GM18526 (cell line): ENCODE measurements around the gene PRAMEF12.

ENCODE experiments used
- POLR2A ChIP-seq: IDR thresholded peaks from 3 replicates; pipeline ENCODE4 v1.6.1; 2011; ENCODE audit not compliant: insufficient read length; ENCODE audit errors: extremely low read depth

Gene PRAMEF12

DNA sequence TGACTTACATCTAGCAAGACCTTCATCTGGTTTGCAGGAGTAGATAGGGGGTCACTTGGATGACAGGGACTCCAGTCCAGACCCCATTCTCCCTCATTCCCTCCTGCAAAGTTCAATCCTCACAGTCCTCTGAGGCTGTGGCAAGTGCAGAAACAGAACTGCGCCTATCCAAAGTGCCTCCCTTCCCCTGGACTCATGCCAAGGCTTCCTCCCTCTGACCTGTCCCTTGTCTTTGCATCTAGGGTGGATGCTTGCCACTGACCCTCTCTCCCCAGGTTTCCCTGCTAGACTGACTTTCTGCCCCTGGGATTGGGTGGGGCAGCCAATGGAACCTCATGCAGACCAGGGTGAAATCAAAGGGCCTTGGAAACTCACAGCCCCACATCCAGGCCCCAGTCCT lies 36.4 kb downstream of the PRAMEF12 start:
- no peak for TF ChIP-seq POLR2A

DNA sequence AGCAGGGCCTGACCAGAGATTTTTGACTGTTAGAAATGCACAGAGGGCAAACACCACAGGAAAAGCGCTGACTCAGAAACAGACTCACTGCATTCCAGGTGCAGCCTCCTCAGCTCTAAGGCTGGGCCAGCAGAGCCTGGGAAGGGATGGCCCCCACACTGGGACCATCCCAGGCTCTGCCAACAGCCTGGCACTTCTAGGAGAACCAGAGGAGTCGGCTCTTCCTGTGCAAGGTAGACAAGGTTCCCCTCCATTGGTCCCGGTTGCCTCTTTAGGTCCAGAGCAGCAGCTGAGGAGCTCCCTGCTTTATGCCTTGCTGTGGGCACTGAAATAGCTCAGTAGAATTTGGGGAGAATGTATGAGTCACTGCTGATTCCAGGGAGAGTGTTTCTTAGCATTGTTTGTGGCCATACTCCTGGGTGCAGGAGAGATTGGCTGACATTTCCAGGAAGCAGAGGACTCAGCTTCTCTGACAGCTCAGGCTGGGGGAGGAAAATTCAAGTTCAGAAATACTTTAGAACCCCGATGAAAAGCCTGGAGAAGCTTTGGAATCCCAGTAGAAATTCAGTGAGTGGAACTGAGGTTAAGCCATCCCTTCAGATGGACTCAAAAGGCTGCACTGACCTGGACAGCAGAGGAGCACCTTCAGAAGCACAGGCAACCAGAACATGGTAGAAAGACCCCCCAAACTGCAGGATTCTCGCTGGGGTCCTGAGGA lies 37.3 kb downstream of the PRAMEF12 start:
- TF ChIP-seq POLR2A, result no peak

DNA sequence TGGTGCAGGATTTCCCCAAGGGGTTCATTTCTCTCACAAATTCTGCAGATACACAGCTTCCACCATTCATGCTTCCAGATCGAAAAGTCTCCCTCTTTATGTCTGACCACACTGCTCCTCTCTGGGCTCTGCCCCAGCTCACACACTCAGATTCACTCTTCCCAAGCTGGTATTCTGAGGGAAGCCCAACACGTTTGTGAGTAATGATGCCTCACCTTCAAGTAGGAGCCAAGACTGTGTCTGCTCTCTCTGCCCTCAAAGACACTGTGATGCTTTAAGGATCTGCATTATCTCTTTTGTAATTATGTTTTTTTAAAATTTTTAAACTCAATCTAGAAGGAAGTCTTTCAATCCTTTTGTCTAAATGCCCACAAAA lies 37.9 kb downstream of the PRAMEF12 start:
- TF ChIP-seq POLR2A, result no peak
